Brain pericyte (primary cell): ENCODE data around the gene METTL25.
"Not testable (repeated sequence)": the region's sequence is repeated elsewhere in the genome, so short reads cannot be mapped to it uniquely, and the experiment has no call there.

ENCODE experiments used
- DNase-seq: peaks from one replicate; pipeline ENCODE4 v3.0.0-alpha.2; 2012; ENCODE audit warnings: low read depth, low spot score

METTL25 gene, protein sequence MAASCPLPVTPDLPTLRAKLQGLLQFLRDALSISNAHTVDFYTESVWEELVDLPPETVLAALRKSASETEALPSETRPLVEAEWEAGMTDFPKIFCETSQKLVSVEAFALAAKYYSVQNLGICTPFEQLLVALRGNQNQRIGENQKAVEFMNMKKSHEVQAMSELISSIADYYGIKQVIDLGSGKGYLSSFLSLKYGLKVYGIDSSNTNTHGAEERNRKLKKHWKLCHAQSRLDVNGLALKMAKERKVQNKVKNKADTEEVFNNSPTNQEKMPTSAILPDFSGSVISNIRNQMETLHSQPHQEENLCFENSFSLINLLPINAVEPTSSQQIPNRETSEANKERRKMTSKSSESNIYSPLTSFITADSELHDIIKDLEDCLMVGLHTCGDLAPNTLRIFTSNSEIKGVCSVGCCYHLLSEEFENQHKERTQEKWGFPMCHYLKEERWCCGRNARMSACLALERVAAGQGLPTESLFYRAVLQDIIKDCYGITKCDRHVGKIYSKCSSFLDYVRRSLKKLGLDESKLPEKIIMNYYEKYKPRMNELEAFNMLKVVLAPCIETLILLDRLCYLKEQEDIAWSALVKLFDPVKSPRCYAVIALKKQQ

DNA sequence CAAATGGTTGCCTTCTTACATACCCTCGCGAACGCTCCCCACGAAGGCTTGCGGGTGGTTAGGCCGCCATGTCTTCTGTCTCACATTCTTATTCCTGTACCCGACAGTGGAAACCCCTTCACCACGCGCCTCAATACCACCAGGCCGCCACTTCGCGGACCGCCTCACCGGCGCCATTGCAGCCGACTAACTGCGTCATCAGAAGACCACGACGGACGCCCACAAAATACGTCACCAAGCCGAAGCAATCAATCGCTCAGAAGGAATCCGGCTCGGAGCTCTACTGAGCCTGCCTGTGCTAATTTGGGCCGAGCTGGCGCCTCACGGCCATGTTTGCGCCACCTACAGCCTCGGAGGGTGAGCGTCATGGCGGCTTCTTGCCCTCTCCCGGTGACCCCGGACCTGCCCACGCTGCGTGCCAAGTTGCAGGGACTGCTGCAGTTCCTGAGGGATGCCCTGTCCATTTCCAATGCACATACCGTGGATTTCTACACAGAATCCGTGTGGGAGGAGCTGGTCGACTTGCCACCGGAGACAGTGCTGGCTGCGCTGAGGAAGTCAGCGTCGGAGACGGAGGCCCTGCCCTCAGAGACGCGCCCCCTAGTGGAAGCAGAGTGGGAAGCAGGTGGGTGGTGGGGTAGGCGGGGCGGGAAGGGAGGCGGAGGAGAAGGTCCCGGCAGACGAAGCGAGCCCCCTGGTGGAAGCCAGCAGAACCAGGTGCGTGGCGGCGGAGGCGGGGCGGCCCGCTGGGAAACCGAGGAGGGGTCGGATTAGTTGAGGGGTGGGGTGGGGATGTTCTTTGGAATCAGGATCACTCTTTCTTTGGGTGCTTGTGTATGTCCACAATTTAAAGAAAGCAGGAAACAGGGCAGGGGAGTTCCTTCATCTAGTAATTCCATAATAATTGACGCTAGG lies at the start of gene METTL25, which contains the start of gene CCDC59:
Gene METTL25, plus strand, starts transcription at position 330 of the 915 bp plus-strand sequence. Its CDS starts 37 bp downstream, at position 367.
Gene CCDC59, minus strand, starts transcription at position 188 of the 915 bp plus-strand sequence. Its CDS starts 11 bp downstream, at position 177.
- peak; percentile 95 for DNase-seq

- no peak for DNase-seq
Measured at GRCh38 chr12:82314406-82314892, 43.9 kb upstream of the METTL25 start.

GRCh38 chr12:82319276-82319675 lies 39.1 kb upstream of the METTL25 start:
- DNase-seq: no peak

- DNase-seq: no peak
Measured at GRCh38 chr12:82325540-82326336, 32.6 kb upstream of the METTL25 start.

DNA sequence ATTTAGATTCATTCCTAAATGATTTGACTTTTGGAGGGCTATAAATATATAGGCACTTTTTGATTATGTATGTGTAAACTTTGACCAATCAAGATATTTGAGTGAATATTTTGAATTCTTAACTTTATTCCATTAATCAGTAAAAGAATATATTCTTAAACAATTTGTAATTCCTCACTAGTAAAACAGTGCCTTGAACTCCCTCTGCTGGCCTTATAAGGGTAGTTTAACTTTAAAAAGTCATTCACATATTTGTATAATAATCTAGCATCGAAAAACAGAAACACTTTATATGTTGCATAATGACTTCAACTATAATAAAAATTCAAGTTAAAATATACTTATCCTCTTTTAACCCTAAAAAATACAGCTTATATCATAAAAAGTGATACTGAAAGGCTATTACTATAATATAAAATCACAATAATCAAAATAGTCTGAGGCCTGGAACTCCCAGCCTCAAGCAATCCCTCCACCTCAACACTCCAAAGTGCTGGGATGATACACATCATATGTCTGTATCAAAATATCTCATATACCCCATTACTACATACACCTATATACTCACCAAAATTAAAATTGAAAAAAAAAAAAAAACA lies 31.3 kb upstream of the METTL25 start:
- no peak for DNase-seq

DNA sequence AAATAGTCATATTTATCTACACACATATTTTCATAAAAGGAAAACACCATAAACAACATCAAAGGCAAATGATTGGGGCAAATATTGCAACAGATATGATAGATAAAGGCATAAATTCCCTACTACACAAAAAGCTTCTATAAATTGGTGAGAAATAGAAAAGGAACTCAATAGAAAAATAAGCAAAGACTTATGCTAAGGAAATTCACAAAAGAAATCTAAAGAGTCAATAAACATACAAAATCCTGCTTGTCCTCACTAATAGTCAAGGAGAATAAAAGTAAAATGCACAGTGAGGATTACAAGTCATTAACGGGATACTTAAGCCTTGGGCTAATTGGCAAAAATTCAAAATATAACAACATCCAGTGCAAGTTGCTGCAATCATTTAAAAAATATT lies 30.5 kb upstream of the METTL25 start:
- no peak for DNase-seq

DNA sequence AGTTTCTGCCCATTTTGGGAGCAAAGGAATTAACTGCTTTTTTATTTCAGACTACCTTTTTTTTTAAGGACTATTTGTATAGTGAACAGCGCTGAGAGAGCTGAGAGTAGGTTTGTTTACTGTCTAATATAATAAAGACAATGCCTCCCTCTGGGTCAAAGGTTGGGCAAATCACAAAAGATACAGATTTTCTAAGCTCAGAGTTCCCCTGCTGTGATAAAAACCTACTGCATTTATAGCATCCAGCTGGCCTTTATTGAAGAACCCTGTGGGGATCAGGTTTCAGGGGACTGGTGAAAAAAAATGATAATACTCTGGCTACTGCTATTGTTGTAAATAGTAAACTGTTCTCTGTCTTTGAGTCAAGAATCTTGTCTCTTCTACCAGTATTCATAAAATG lies 28.8 kb upstream of the METTL25 start:
- DNase-seq: no peak

GRCh38 chr12:82350161-82350560 lies 8.2 kb upstream of the METTL25 start:
- DNase-seq: no peak

GRCh38 chr12:82351390-82351789 lies 6.9 kb upstream of the METTL25 start:
- no peak for DNase-seq

- DNase-seq: no peak
Measured at GRCh38 chr12:82357340-82357739, 989 bp upstream of the METTL25 start.

- DNase-seq: no peak
Measured at GRCh38 chr12:82357845-82358199, 507 bp upstream of the METTL25 start.

GRCh38 chr12:82359115-82359478 lies 768 bp downstream of the METTL25 start:
- DNase-seq: no peak

GRCh38 chr12:82360834-82361233 lies 2.5 kb downstream of the METTL25 start:
- not testable (repeated sequence) for DNase-seq

GRCh38 chr12:82361461-82361915 lies 3.2 kb downstream of the METTL25 start:
- no peak for DNase-seq

DNA sequence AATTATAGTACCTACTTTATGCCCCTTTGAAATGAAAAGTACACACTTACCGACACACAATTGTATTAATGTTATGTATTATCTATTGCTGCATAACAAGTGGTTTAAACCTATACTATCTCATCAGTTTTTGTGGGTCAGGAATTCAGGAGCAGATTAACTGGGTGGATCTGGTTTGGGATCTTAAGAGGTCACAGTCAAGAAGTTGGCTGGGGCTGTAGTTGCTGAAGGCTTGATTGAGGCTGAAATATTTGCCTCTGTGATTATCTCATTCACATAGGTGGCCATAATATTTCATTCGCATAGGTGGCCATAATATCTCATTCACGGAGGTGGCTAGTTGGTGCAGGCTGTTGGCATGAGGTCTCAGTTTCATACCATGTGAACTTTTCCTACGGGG lies 5.7 kb downstream of the METTL25 start:
- no peak for DNase-seq

DNA sequence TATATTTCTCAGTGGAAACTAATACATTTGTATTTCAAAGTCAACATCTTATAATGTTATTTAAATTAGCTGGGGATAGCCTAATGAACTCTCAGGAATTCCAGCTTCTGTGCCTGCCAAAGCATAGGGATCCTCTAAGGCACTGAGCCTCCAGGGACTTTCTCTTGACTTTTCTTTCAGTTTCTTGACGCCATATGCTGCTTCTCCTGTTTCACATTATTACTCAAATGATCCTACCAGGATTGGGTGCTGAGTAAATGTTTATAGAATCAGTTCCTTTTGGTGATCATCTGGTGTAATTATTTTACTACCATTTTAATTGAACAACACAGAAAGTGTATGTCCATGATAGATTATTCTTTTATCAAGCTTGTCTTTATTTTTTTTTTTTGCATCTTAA lies 7.9 kb downstream of the METTL25 start:
- no peak for DNase-seq

DNA sequence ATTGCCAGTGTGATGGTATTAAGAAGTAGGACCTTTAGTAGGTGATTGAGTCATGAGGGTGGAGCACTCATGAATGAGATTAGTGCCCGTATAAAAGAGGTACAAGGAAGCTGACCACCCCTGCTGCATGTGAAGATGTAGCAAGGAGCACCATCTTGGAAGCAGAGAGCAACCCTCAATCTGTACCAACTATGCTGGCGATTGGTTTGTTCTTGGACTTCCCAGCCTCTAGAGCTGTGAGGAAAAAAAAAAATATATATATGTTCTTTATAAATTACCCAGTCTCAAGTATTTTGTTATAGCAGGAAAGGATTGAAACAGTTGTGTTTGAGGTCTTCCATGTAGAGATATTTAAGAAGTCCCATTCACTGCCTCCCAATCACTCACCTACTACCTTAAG lies 16.9 kb downstream of the METTL25 start:
- DNase-seq: no peak

- DNase-seq: no peak
Measured at GRCh38 chr12:82378997-82379396, 20.7 kb downstream of the METTL25 start.

DNA sequence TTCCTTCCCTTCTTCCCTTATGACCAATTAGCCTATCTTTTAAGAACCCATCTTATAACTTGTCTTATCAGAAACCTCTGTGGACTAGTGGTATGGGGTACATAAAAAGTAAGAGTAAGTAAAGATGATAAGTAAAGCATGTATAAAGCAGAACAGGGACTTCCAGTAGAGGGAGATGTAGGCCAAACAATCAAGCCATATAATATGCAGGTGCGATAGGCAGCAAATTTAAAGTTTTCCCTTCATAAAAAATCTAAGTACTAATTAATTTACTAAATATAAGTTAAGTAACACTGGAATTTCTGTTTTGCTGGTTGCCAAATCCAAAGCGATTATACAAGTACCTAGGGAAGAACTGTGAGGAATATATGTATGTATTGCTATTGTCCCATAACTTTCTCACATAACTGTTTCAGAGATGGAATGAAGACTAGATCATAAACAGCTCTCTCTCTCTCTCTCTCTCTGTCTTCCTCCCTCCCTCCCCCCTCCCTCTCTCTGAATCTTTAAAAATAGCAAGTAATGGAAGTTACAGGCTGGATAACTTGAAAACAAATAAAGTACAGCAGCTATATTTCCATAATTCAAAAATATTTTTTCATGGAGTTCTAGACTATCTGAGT lies 25.7 kb downstream of the METTL25 start:
- DNase-seq: no peak

DNA sequence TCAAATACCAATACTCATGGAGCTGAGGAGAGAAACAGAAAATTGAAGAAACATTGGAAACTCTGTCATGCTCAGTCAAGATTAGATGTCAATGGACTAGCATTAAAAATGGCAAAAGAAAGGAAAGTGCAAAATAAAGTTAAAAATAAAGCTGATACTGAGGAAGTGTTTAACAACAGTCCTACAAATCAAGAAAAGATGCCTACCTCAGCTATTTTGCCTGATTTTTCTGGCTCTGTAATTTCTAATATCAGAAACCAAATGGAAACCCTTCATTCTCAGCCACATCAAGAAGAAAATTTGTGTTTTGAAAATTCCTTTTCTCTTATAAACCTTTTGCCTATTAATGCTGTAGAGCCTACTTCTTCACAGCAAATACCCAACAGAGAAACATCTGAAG lies 40.5 kb downstream of the METTL25 start:
- no peak for DNase-seq
